ENCODE measurements around the gene MKRN1.

DNA sequence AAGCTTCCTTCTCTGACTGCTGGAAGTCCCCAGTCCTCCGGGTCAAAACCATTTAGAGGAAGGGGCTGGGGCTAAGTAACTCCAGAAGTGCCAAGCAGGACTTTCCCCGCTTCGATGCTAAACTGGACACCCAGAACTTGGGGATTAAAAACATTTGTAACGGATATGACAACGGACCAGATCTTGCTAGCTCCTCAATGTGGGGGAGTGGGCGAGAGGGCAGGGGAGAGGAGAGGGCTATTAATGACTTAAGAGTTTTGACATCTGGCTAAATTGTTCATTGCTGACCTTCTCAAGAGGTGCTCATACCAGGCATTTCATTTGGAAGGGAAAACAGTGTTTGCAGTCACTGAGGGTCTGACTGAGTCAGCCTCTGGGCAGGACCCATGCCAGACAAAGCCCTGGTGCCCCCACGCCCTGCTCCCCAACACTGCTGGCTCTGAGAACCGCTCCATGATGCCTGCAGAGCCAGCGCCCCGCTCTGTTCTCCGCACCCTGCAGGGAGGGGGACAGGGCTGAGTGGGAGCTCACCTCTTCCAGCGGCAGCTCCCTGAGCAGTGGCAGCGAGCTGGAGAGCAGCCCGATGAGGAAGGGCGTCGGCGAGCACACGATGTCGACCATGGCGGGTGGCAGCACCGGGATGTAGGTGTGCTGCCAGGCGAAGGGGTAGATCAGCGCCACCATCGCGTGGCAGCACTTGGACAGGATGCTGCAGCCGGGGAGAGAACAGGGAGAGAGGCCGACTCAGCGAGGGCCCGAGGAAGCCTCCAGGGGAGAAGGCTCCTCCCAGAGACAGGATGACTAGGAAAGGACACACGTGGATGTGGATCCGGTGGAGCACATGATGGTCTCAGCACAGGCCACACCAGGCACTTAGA, 47.7 kb upstream of the MKRN1 start:
- TF ChIP-seq, protein P1, sequence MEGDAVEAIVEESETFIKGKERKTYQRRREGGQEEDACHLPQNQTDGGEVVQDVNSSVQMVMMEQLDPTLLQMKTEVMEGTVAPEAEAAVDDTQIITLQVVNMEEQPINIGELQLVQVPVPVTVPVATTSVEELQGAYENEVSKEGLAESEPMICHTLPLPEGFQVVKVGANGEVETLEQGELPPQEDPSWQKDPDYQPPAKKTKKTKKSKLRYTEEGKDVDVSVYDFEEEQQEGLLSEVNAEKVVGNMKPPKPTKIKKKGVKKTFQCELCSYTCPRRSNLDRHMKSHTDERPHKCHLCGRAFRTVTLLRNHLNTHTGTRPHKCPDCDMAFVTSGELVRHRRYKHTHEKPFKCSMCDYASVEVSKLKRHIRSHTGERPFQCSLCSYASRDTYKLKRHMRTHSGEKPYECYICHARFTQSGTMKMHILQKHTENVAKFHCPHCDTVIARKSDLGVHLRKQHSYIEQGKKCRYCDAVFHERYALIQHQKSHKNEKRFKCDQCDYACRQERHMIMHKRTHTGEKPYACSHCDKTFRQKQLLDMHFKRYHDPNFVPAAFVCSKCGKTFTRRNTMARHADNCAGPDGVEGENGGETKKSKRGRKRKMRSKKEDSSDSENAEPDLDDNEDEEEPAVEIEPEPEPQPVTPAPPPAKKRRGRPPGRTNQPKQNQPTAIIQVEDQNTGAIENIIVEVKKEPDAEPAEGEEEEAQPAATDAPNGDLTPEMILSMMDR (IDR thresholded peaks at IDR 0.05) = no peak
- TF ChIP-seq POLR2A (IDR thresholded peaks at IDR 0.05) (no peak), EP300 (IDR thresholded peaks at IDR 0.05) (no peak)

All from suprapubic skin (tissue), 3 donors.